Vagina (tissue), 2 donors: ENCODE measurements around the gene PTPRN2. TPM values are rescaled to one million over a fixed set of nuclear protein-coding genes. Genes with fewer than 3 reads are reported as not detected.

ENCODE experiments used
- DNase-seq, 2 donors: peaks; one replicate each; pipeline ENCODE4 v3.0.0-alpha.2; 2017; ENCODE audit errors: extremely low spot score in 2 of 2
- H3K27ac ChIP-seq: fragments of 200-600 bp; sonication (generic); one replicate; pipeline ENCODE4 v1.5.1; 2019
- H3K27me3 ChIP-seq: fragments of 200-600 bp; sonication (generic); one replicate; pipeline ENCODE4 v1.5.1; 2019
- H3K36me3 ChIP-seq, 2 donors: fragments of 200-600 bp; sonication (generic); one replicate each; pipeline ENCODE4 v1.5.1; 2017 to 2019
- H3K4me1 ChIP-seq: fragments of 200-600 bp; sonication (generic); one replicate; pipeline ENCODE4 v1.5.1; 2019
- H3K4me3 ChIP-seq, 2 donors: fragments of 200-600 bp; sonication (generic); 1 replicate in 1 of 2; 2 replicates in 1 of 2; pipeline ENCODE4 v1.5.1; 2016 to 2019
- H3K9me3 ChIP-seq: fragments of 200-600 bp; sonication (generic); one replicate; pipeline ENCODE4 v1.5.1; 2019
- CTCF ChIP-seq, 3 experiments: fragments of 450-650 bp in 2 of 3; fragments of 200-600 bp in 1 of 3; sonication (generic) in 1 of 3; IDR thresholded peaks; one replicate each; pipeline ENCODE4 v1.5.1; 2017 to 2019; ENCODE audit warnings: antibody characterized with exemption in 3 of 3, mild to moderate bottlenecking in 2 of 3, moderate library complexity in 2 of 3
- POLR2A ChIP-seq, 2 donors: fragments of 450-650 bp; IDR thresholded peaks; one replicate each; pipeline ENCODE4 v1.6.1; 2017; ENCODE audit warnings: antibody characterized with exemption in 2 of 2, mild to moderate bottlenecking in 2 of 2, moderate library complexity in 2 of 2
- POLR2AphosphoS5 ChIP-seq, 2 donors: sonication (generic); formaldehyde crosslinking; IDR thresholded peaks; one replicate each; pipeline ENCODE4 v1.9.0; 2017; ENCODE audit warnings: antibody characterized with exemption in 2 of 2, mild to moderate bottlenecking in 2 of 2, low read depth in 1 of 2; ENCODE audit not compliant: insufficient read depth in 1 of 2
- intact Hi-C: fragments of 100-400 bp; cut with DNase I; formaldehyde crosslinking; loops from one replicate; pipeline ENCODE4 v1.15.1; 2023
- total RNA-seq: library from RNA; depleted of rRNA; stranded (reverse); fragments of >200 nt; gene quantifications from one replicate; pipeline ENCODE4 v1.2.3, GENCODE V29; 2016

PTPRN2 gene
- total RNA-seq, 1 donor from 2014 or later: 7.4 TPM

GRCh38 chr7:158002486-158003080 lies 585.0 kb downstream of the PTPRN2 start:
- TF ChIP-seq POLR2A (IDR thresholded peaks at IDR 0.05) (no peak), CTCF (IDR thresholded peaks at IDR 0.05) (no peak), POLR2AphosphoS5 (IDR thresholded peaks at IDR 0.05; ENCODE audit: insufficient read depth in 1 of 2, low read depth in 1 of 2) (no peak)
- H3K27me3 ChIP-seq: no peaks in the 10 kb centered on the region
- H3K4me3 ChIP-seq: no peak overlapping the region
- intact Hi-C loops: no loop called here
- no peak for DNase-seq
- H3K36me3 ChIP-seq: no peaks in the 10 kb centered on the region
- no peaks in the 10 kb centered on the region for H3K9me3 ChIP-seq
- H3K27ac ChIP-seq: no peak overlapping the region
- H3K4me1 ChIP-seq: no peaks in the 10 kb centered on the region

- Histone ChIP-seq H3K27ac (no peak overlapping the region), H3K36me3 (no peaks in the 10 kb centered on the region), H3K9me3 (no peaks in the 10 kb centered on the region), H3K4me1 (no peaks in the 10 kb centered on the region), H3K27me3 (no peaks in the 10 kb centered on the region), H3K4me3 (no peak overlapping the region)
- intact Hi-C loops: no loop called here
- no peak for TF ChIP-seq POLR2AphosphoS5 (IDR thresholded peaks at IDR 0.05; ENCODE audit: insufficient read depth in 1 of 2, low read depth in 1 of 2)
- TF ChIP-seq CTCF (IDR thresholded peaks at IDR 0.05): no peak
- TF ChIP-seq POLR2A (IDR thresholded peaks at IDR 0.05): no peak
- no peak for DNase-seq
Observed at GRCh38 chr7:158001621-158002320, 585.9 kb downstream of the PTPRN2 start.

- TF ChIP-seq POLR2A (IDR thresholded peaks at IDR 0.05): no peak
- no peak for TF ChIP-seq CTCF (IDR thresholded peaks at IDR 0.05)
- no peak for TF ChIP-seq POLR2AphosphoS5 (IDR thresholded peaks at IDR 0.05; ENCODE audit: insufficient read depth in 1 of 2, low read depth in 1 of 2)
- Histone ChIP-seq H3K27ac (no peak overlapping the region), H3K4me3 (no peak overlapping the region), H3K9me3 (no peaks in the 10 kb centered on the region), H3K36me3 (no peaks in the 10 kb centered on the region), H3K4me1 (no peaks in the 10 kb centered on the region), H3K27me3 (no peaks in the 10 kb centered on the region)
- DNase-seq: no peak
- intact Hi-C loops: no loop called here
Observed at GRCh38 chr7:158001003-158001402, 586.6 kb downstream of the PTPRN2 start.

- intact Hi-C loops: no loop called here
- peaks cover 2% of the 10 kb centered on the region for H3K9me3 ChIP-seq
- TF ChIP-seq POLR2AphosphoS5 (IDR thresholded peaks at IDR 0.05; ENCODE audit: insufficient read depth in 1 of 2, low read depth in 1 of 2) (no peak), CTCF (IDR thresholded peaks at IDR 0.05) (no peak), POLR2A (IDR thresholded peaks at IDR 0.05) (no peak)
- H3K27ac ChIP-seq: no peak overlapping the region
- H3K4me3 ChIP-seq: no peak overlapping the region
- H3K36me3 ChIP-seq: no peaks in the 10 kb centered on the region
- no peak for DNase-seq
- H3K4me1 ChIP-seq: no peaks in the 10 kb centered on the region
- no peaks in the 10 kb centered on the region for H3K27me3 ChIP-seq
Observed at GRCh38 chr7:158000160-158000559, 587.5 kb downstream of the PTPRN2 start.

GRCh38 chr7:157998884-157999552 lies 588.6 kb downstream of the PTPRN2 start:
- Histone ChIP-seq H3K4me1 (no peaks in the 10 kb centered on the region), H3K27ac (no peak overlapping the region), H3K9me3 (peaks cover 2% of the 10 kb centered on the region), H3K36me3 (no peaks in the 10 kb centered on the region), H3K4me3 (no peak overlapping the region), H3K27me3 (no peaks in the 10 kb centered on the region)
- DNase-seq: no peak
- TF ChIP-seq POLR2A (IDR thresholded peaks at IDR 0.05) (no peak), CTCF (IDR thresholded peaks at IDR 0.05) (no peak), POLR2AphosphoS5 (IDR thresholded peaks at IDR 0.05; ENCODE audit: insufficient read depth in 1 of 2, low read depth in 1 of 2) (no peak)
- intact Hi-C loops: no loop called here
